Gastroesophageal sphincter (tissue), 4 donors: ENCODE data around the gene TRAPPC2L. TPM values are rescaled to one million over a fixed set of nuclear protein-coding genes. Genes with fewer than 3 reads are reported as not detected.

Experiments
- ATAC-seq: fragments of 150-250 bp; one replicate; pipeline ENCODE4 v1.9.1; 2016; ENCODE audit warnings: mild to moderate bottlenecking, moderate library complexity
- H3K27ac ChIP-seq, 4 donors: fragments of 200-600 bp; sonication (generic) in 3 of 4; 1 replicate in 3 of 4; 2 replicates in 1 of 4; pipeline ENCODE4 v1.5.1; 2016 to 2019
- H3K27me3 ChIP-seq: fragments of 200-600 bp; sonication (generic); one replicate; pipeline ENCODE4 v1.5.1; 2019
- H3K36me3 ChIP-seq, 2 donors: fragments of 200-600 bp; sonication (generic); one replicate each; pipeline ENCODE4 v1.5.1; 2019; ENCODE audit warnings: control low read depth in 1 of 2
- H3K4me1 ChIP-seq, 3 donors: fragments of 200-600 bp; sonication (generic); 1 replicate in 2 of 3; 2 replicates in 1 of 3; pipeline ENCODE4 v1.5.1; 2016 to 2019; ENCODE audit warnings: control low read depth in 2 of 3
- H3K4me3 ChIP-seq, 2 donors: fragments of 200-600 bp; sonication (generic); one replicate each; pipeline ENCODE4 v1.5.1; 2019; ENCODE audit warnings: mild to moderate bottlenecking in 1 of 2, moderate library complexity in 1 of 2
- H3K9me3 ChIP-seq, 3 donors: fragments of 200-600 bp; sonication (generic); one replicate each; pipeline ENCODE4 v1.5.1; 2017 to 2019; ENCODE audit warnings: control low read depth in 2 of 3
- CTCF ChIP-seq, 4 experiments: fragments of 200-600 bp in 2 of 4; fragments of 450-650 bp in 2 of 4; sonication (generic) in 1 of 4; IDR thresholded peaks; one replicate each; pipeline ENCODE4 v1.5.1; 2017 to 2019; ENCODE audit warnings: antibody characterized with exemption in 4 of 4, mild to moderate bottlenecking in 2 of 4, moderate library complexity in 2 of 4
- EP300 ChIP-seq: sonication (generic); formaldehyde crosslinking; IDR thresholded peaks from one replicate; pipeline ENCODE4 v1.6.1; 2017; ENCODE audit warnings: antibody characterized with exemption, mild to moderate bottlenecking
- POLR2A ChIP-seq, 2 donors: fragments of 450-650 bp; IDR thresholded peaks; one replicate each; pipeline ENCODE4 v1.6.1; 2017; ENCODE audit warnings: antibody characterized with exemption in 2 of 2, mild to moderate bottlenecking in 2 of 2, moderate library complexity in 1 of 2
- POLR2AphosphoS5 ChIP-seq: sonication (generic); formaldehyde crosslinking; IDR thresholded peaks from one replicate; pipeline ENCODE4 v1.6.1; 2017; ENCODE audit warnings: antibody characterized with exemption
- WGBS, 2 donors: methylation state at CpG; one replicate each; pipeline ENCODE4 v1.1.5; 2018; ENCODE audit warnings: low coverage in 1 of 2; 5-methylcytosine and 5-hydroxymethylcytosine counted together
- total RNA-seq, 4 donors: library from RNA; depleted of rRNA; stranded (reverse); fragments of >200 nt; gene quantifications; one replicate each; pipeline ENCODE4 v1.1.0, GENCODE V29; 2016

TRAPPC2L gene
- total RNA-seq, 4 donors from 2014 or later = 18.7 to 40.0 (median 21.5) TPM

GRCh38 chr16:88839745-88840599 lies 17.0 kb upstream of the TRAPPC2L start:
- 80 to 100% methylated on average over 1 of the region's 24 CpGs for WGBS, 2 donors
- H3K4me1 ChIP-seq = no peaks in the 10 kb centered on the region
- TF ChIP-seq EP300 (no peak), POLR2A (IDR thresholded peaks at IDR 0.05) (no peak), POLR2AphosphoS5 (no peak), CTCF (IDR thresholded peaks at IDR 0.05) (no peak)
- peaks cover 0 to 72% of the 10 kb centered on the region in 2 donors for H3K36me3 ChIP-seq
- H3K27ac ChIP-seq = no peak overlapping the region
- no peak for ATAC-seq
- no peak overlapping the region for H3K4me3 ChIP-seq
- no peaks in the 10 kb centered on the region for H3K27me3 ChIP-seq
- H3K9me3 ChIP-seq = no peaks in the 10 kb centered on the region

DNA sequence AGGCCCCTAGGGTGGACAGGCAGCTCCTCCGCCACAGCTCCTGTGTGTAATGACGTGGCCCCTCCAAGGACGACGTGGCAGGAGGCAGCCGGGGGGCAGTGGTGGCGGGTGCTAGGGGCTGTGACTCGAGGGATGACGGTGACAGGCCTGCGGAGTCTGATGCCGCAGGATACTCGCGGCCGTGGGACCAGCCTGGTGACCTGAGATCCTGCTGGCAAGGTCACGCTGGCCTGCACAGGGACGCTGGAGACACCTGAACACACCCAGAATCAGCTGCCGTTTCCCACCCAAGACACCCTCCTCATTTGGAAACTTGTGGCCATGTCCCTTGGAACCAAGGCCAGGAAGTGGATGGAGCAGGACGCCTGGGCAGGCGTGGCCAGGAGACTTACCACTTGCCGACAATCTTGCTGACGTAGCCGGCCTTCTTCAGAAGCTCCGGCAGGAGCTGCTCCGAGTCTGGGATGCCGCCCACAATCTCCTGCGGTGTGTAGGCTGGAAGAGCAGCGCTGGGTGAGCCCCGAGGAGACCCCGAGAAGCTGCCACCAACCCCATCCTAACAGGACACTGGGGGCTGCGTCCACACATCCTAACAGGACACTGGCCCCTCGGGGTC lies 16.2 kb upstream of the TRAPPC2L start:
- no peaks in the 10 kb centered on the region for H3K4me1 ChIP-seq
- no peak overlapping the region for H3K27ac ChIP-seq
- no peaks in the 10 kb centered on the region for H3K27me3 ChIP-seq
- TF ChIP-seq EP300 (no peak), POLR2A (IDR thresholded peaks at IDR 0.05) (no peak), CTCF (IDR thresholded peaks at IDR 0.05) (no peak), POLR2AphosphoS5 (no peak)
- ATAC-seq = no peak
- no peaks in the 10 kb centered on the region for H3K9me3 ChIP-seq
- H3K36me3 ChIP-seq = peaks cover 0 to 68% of the 10 kb centered on the region in 2 donors
- no peak overlapping the region for H3K4me3 ChIP-seq
- 100% methylated on average over 2 to 4 of the region's 30 CpGs for WGBS, 2 donors

DNA sequence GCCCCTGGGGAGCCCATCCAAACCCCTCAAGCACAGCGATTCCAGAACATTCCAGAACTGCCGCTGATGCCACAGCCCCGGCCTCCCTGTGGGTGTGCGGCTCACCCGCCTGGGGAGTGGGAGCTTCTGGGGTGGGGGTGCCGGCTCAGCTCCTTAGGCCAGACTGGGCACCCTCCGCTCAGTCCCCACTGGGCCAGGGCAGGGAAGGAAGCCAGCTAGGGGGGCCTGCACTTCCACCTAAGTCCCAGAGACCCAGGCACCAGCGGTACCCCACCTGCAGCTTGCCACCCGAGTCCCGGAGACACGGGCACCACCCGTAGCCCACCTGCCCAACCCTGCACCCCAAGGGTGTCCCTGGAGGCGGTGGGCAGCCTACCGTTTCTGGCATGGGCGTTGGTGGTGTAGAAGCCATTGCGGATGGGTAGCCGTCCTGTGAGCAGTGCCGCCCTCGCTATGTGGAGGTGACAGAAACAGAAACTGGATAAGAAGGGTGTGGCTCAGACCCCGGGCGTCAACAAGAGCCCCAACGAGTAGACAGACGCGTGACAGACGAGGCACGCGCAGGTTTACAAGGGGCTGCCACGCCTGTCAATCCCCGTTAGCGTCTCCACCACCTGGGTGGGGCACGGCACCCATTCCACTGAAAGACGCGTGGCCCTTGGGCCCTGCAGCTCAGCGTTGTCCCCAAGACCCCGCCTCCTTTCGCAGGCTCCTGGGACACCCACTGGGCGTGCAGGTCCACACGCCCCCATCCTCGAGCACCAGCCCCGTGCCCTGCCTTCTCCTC lies 15.2 kb upstream of the TRAPPC2L start:
- 85% methylated on average over 4 of the region's 40 CpGs; no CpG with 5 or more reads in 1 of the 2 donors for WGBS, 2 donors
- H3K36me3 ChIP-seq = peaks cover 0 to 65% of the 10 kb centered on the region in 2 donors
- no peaks in the 10 kb centered on the region for H3K4me1 ChIP-seq
- H3K9me3 ChIP-seq = no peaks in the 10 kb centered on the region
- H3K4me3 ChIP-seq = no peak overlapping the region
- no peak for ATAC-seq
- TF ChIP-seq EP300 = no peak
- TF ChIP-seq POLR2A (IDR thresholded peaks at IDR 0.05) = no peak
- no peak for TF ChIP-seq POLR2AphosphoS5
- no peak for TF ChIP-seq CTCF (IDR thresholded peaks at IDR 0.05)
- H3K27me3 ChIP-seq = no peaks in the 10 kb centered on the region
- no peak overlapping the region for H3K27ac ChIP-seq

- no peak for ATAC-seq
- H3K27me3 ChIP-seq = no peaks in the 10 kb centered on the region
- H3K36me3 ChIP-seq = peaks cover 0 to 67% of the 10 kb centered on the region in 2 donors
- H3K4me1 ChIP-seq = no peaks in the 10 kb centered on the region
- no CpG with 5 or more reads among the region's 15 CpGs for WGBS, 2 donors
- H3K4me3 ChIP-seq = no peak overlapping the region
- H3K27ac ChIP-seq = no peak overlapping the region
- no peak for TF ChIP-seq POLR2A (IDR thresholded peaks at IDR 0.05)
- no peak for TF ChIP-seq EP300
- TF ChIP-seq POLR2AphosphoS5 = no peak
- TF ChIP-seq CTCF (IDR thresholded peaks at IDR 0.05) = no peak
- no peaks in the 10 kb centered on the region for H3K9me3 ChIP-seq
These were observed 14.6 kb upstream of the TRAPPC2L start for GRCh38 chr16:88842308-88842756.
